CD14-positive monocyte (primary cell): ENCODE measurements around the gene TMTC1. TPM values are rescaled to one million over a fixed set of nuclear protein-coding genes. Genes with fewer than 3 reads are reported as not detected.
A peak's percentile ranks its signal among the peaks of the same experiment; 100 is the strongest.

Source experiments
- DNase-seq, 3 donors: peaks; one replicate each; pipeline ENCODE4 v3.0.0-alpha.2; 2011 to 2022
- H2AFZ ChIP-seq: 2 replicates; pipeline ENCODE4 v1.6.0; 2012; ENCODE audit warnings: mild to moderate bottlenecking, low read depth, low read length, inconsistent platforms; ENCODE audit not compliant: insufficient read depth, poor library complexity, severe bottlenecking
- H3K27ac ChIP-seq, 2 donors: 1 replicate in 1 of 2; 2 replicates in 1 of 2; pipeline ENCODE4 v1.5.1; 2012 to 2013; ENCODE audit warnings: low read length in 2 of 2, control low read depth in 1 of 2, inconsistent platforms in 1 of 2, low read depth in 1 of 2, mild to moderate bottlenecking in 1 of 2
- H3K27me3 ChIP-seq, 2 donors: one replicate each; pipeline versions ENCODE4 v1.6.0 to v1.6.1; 2011 to 2013; ENCODE audit warnings: low read length in 2 of 2; ENCODE audit not compliant: control insufficient read depth in 2 of 2, insufficient read depth in 2 of 2
- H3K36me3 ChIP-seq, 2 donors: replicated peaks in 1 of 2; 1 replicate in 1 of 2; 2 replicates in 1 of 2; pipeline versions ENCODE4 v1.5.1 to v1.6.1; 2012 to 2013; ENCODE audit warnings: low read length in 2 of 2, control low read depth in 1 of 2, inconsistent platforms in 1 of 2, mild to moderate bottlenecking in 1 of 2; ENCODE audit not compliant: insufficient read depth in 2 of 2, control insufficient read depth in 1 of 2
- H3K4me1 ChIP-seq, 2 donors: 1 replicate in 1 of 2; 2 replicates in 1 of 2; pipeline versions ENCODE4 v1.5.1 to v1.6.1; 2012 to 2013; ENCODE audit warnings: low read length in 2 of 2, control low read depth in 1 of 2, inconsistent platforms in 1 of 2, mild to moderate bottlenecking in 1 of 2, moderate library complexity in 1 of 2; ENCODE audit not compliant: insufficient read depth in 2 of 2, control insufficient read depth in 1 of 2
- H3K4me2 ChIP-seq: replicated peaks from 2 replicates; pipeline ENCODE3; 2012; ENCODE audit warnings: low read length, moderate library complexity, mild to moderate bottlenecking; ENCODE audit not compliant: poor library complexity, severe bottlenecking; ENCODE audit errors: extremely low read depth
- H3K4me3 ChIP-seq, 3 experiments: fragments of 200-600 bp in 1 of 3; sonication (generic) in 1 of 3; replicated peaks in 1 of 3; 1 replicate in 2 of 3; 2 replicates in 1 of 3; pipeline ENCODE4 v1.5.1; 2011 to 2013; ENCODE audit warnings: low read length in 3 of 3, mild to moderate bottlenecking in 3 of 3, control low read depth in 2 of 3, low read depth in 2 of 3, inconsistent platforms in 1 of 3, moderate library complexity in 1 of 3
- H3K79me2 ChIP-seq: 2 replicates; pipeline ENCODE4 v1.6.0; 2012; ENCODE audit warnings: mild to moderate bottlenecking, control low read depth, inconsistent platforms, low read length, moderate library complexity; ENCODE audit not compliant: insufficient read depth
- H3K9ac ChIP-seq: 2 replicates; pipeline ENCODE4 v1.6.0; 2017; ENCODE audit warnings: low read length, mild to moderate bottlenecking; ENCODE audit not compliant: insufficient read depth, poor library complexity, severe bottlenecking
- H3K9me3 ChIP-seq, 2 donors: replicated peaks in 1 of 2; 1 replicate in 1 of 2; 2 replicates in 1 of 2; pipeline versions ENCODE4 v1.5.1 to v1.6.1; 2012 to 2013; ENCODE audit warnings: low read length in 2 of 2, control low read depth in 1 of 2; ENCODE audit not compliant: control insufficient read depth in 1 of 2, insufficient read depth in 1 of 2
- H4K20me1 ChIP-seq: 2 replicates; pipeline ENCODE4 v1.6.0; 2012; ENCODE audit warnings: mild to moderate bottlenecking, low read length, control low read depth, moderate library complexity; ENCODE audit not compliant: insufficient read depth
- H3K27ac Mint-ChIP-seq, 7 donors: one replicate each; pipeline ENCODE4 v1.8.0; 2020; ENCODE audit warnings: mild to moderate bottlenecking in 7 of 7, mixed read lengths in 7 of 7, moderate library complexity in 6 of 7, inconsistent platforms in 2 of 7
- H3K27me3 Mint-ChIP-seq, 3 donors: one replicate each; pipeline ENCODE4 v1.8.0; 2021 to 2022; ENCODE audit warnings: low read depth in 3 of 3, mild to moderate bottlenecking in 3 of 3, mixed read lengths in 3 of 3, moderate library complexity in 3 of 3, inconsistent platforms in 1 of 3
- H3K36me3 Mint-ChIP-seq, 2 donors: one replicate each; pipeline ENCODE4 v1.8.0; 2020; ENCODE audit warnings: mixed read lengths in 2 of 2, inconsistent platforms in 1 of 2, mild to moderate bottlenecking in 1 of 2
- H3K4me1 Mint-ChIP-seq: one replicate; pipeline ENCODE4 v1.8.0; 2020; ENCODE audit warnings: mild to moderate bottlenecking, mixed read lengths
- H3K4me3 Mint-ChIP-seq, 2 donors: one replicate each; pipeline ENCODE4 v1.8.0; 2020; ENCODE audit warnings: mild to moderate bottlenecking in 2 of 2, mixed read lengths in 2 of 2, moderate library complexity in 1 of 2
- H3K9me3 Mint-ChIP-seq, 7 donors: one replicate each; pipeline ENCODE4 v1.8.0; 2020 to 2022; ENCODE audit warnings: mixed read lengths in 7 of 7, mild to moderate bottlenecking in 6 of 7, moderate library complexity in 6 of 7, inconsistent platforms in 2 of 7
- WGBS: methylation state at CpG from one replicate; pipeline ENCODE4 v1.1.5; 2013; ENCODE audit warnings: missing lambda C conversion rate; ENCODE audit not compliant: insufficient coverage; 5-methylcytosine and 5-hydroxymethylcytosine counted together
- intact Hi-C, 2 donors: fragments of 100-400 bp; cut with micrococcal nuclease; formaldehyde crosslinking; loops; one replicate each; pipeline versions ENCODE4 v1.15.0 to v1.15.1; 2023
- polyA plus RNA-seq, 3 donors: library from polyadenylated mRNA; depleted of rRNA in 1 of 3; unstranded in 2 of 3; stranded (reverse) in 1 of 3; fragments of 300-500 nt in 2 of 3; fragments of >200 nt in 1 of 3; fragmentation: Illumina TruSeq in 2 of 3; gene quantifications; 1 replicate in 2 of 3; 2 replicates in 1 of 3; pipeline ENCODE4 v1.2.3, GENCODE V29; 2012 to 2021
- TF ChIP-seq, protein P1 (sequence below): fragments of 200-600 bp; IDR thresholded peaks from one replicate; pipeline ENCODE4 v1.8.0; 2022; ENCODE audit warnings: antibody characterized with exemption, mild to moderate bottlenecking

Gene TMTC1
- polyA plus RNA-seq, 3 donors = 0.57 to 5.6 (median 2.1) TPM

- no peak overlapping the region for H3K4me3 ChIP-seq
- H3K79me2 ChIP-seq = no peaks in the 10 kb centered on the region
- H3K36me3 Mint-ChIP-seq = no peaks in the 10 kb centered on the region
- no peaks in the 10 kb centered on the region for H3K4me1 Mint-ChIP-seq
- intact Hi-C loops = no loop called here
- H3K27me3 ChIP-seq = peaks cover 0 to 3% of the 10 kb centered on the region in 2 donors
- no peak overlapping the region for H3K27ac ChIP-seq
- no peaks in the 10 kb centered on the region for H3K36me3 ChIP-seq
- peaks cover 1 to 13% (median 5%) of the 10 kb centered on the region in 3 donors for H3K27me3 Mint-ChIP-seq
- H3K4me3 Mint-ChIP-seq = no peak overlapping the region
- H4K20me1 ChIP-seq = no peaks in the 10 kb centered on the region
- H3K9me3 ChIP-seq = no peaks in the 10 kb centered on the region
- H3K9me3 Mint-ChIP-seq = no peaks in the 10 kb centered on the region
- no peaks in the 10 kb centered on the region for H3K4me1 ChIP-seq
- H2AFZ ChIP-seq = no peak overlapping the region
- no peak for DNase-seq
- H3K27ac Mint-ChIP-seq = no peak overlapping the region
- TF ChIP-seq, protein P1, sequence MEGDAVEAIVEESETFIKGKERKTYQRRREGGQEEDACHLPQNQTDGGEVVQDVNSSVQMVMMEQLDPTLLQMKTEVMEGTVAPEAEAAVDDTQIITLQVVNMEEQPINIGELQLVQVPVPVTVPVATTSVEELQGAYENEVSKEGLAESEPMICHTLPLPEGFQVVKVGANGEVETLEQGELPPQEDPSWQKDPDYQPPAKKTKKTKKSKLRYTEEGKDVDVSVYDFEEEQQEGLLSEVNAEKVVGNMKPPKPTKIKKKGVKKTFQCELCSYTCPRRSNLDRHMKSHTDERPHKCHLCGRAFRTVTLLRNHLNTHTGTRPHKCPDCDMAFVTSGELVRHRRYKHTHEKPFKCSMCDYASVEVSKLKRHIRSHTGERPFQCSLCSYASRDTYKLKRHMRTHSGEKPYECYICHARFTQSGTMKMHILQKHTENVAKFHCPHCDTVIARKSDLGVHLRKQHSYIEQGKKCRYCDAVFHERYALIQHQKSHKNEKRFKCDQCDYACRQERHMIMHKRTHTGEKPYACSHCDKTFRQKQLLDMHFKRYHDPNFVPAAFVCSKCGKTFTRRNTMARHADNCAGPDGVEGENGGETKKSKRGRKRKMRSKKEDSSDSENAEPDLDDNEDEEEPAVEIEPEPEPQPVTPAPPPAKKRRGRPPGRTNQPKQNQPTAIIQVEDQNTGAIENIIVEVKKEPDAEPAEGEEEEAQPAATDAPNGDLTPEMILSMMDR = no peak
- no peak overlapping the region for H3K9ac ChIP-seq
- no peak overlapping the region for H3K4me2 ChIP-seq
- WGBS = 21% methylated on average over 2 of the region's 2 CpGs
Measured at GRCh38 chr12:29486972-29487371, 296.8 kb downstream of the TMTC1 start.

- H3K9me3 ChIP-seq = no peaks in the 10 kb centered on the region
- peak overlapping the region in 1 of 7 donors; percentile 21 for H3K27ac Mint-ChIP-seq
Measured at GRCh38 chr12:29463198-29463597, 320.5 kb downstream of the TMTC1 start.

More at GRCh38 chr12:29463198-29463597, 320.5 kb downstream of the TMTC1 start:
- Mint-ChIP-seq H3K27me3 (peaks cover 1 to 3% (median 2%) of the 10 kb centered on the region in 3 donors), H3K9me3 (peaks cover 0 to 4% (median 0%) of the 10 kb centered on the region in 7 donors), H3K36me3 (no peaks in the 10 kb centered on the region), H3K4me1 (peaks cover 1% of the 10 kb centered on the region), H3K4me3 (no peak overlapping the region)
- Histone ChIP-seq H3K27ac (no peak overlapping the region), H2AFZ (no peak overlapping the region), H3K9ac (no peak overlapping the region), H4K20me1 (no peaks in the 10 kb centered on the region), H3K4me3 (no peak overlapping the region), H3K36me3 (no peaks in the 10 kb centered on the region), H3K4me1 (no peaks in the 10 kb centered on the region), H3K79me2 (no peaks in the 10 kb centered on the region), H3K4me2 (no peak overlapping the region), H3K27me3 (no peaks in the 10 kb centered on the region)
- intact Hi-C loops = no loop called here
- no peak for DNase-seq
- 13% methylated on average over 2 of the region's 4 CpGs for WGBS
- TF ChIP-seq, protein P1 = no peak
